ENCODE results near the gene CAMTA1.

Gene CAMTA1

DNA sequence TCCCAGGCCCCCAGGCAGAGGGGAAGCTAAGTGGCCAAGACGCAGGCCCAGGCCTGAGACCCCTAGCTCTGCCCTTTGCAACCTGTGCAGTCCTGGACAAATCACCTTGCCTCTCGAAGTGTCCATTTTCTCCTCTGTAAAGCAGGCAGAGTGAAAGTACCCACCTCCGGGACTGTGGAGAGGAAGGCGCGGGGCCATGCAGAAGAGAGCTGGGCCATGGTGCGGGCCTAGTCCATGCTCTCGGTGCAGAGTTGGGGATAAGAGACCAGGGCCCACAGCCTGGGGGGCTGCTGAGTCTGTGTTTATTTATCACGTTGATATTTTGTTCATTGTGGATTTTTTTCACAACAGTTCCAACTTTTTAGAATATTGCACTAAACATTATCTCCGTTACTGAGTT lies 825.7 kb downstream of the CAMTA1 start:
- Histone ChIP-seq H3K9me3 (no peaks in the 10 kb centered on the region), H3K27ac (no peak overlapping the region), H3K4me1 (peaks cover 16% of the 10 kb centered on the region), H3K4me2 (no peak overlapping the region), H4K20me1 (no peaks in the 10 kb centered on the region; the same call in 1 of the 2 replicates), H3K4me3 (no peak overlapping the region), H3K9ac (no peak overlapping the region), H3K27me3 (no peaks in the 10 kb centered on the region), H3K36me3 (no peaks in the 10 kb centered on the region)
- TF ChIP-seq Cebpa-rat (IDR thresholded peaks at IDR 0.05), result no peak

GRCh38 chr1:7611421-7612010 lies 826.3 kb downstream of the CAMTA1 start:
- no peak overlapping the region for H3K4me3 ChIP-seq
- H3K9me3 ChIP-seq, result no peaks in the 10 kb centered on the region
- H3K4me2 ChIP-seq, result no peak overlapping the region
- no peak for TF ChIP-seq Cebpa-rat (IDR thresholded peaks at IDR 0.05)
- peaks cover 22% of the 10 kb centered on the region for H3K4me1 ChIP-seq
- H3K9ac ChIP-seq, result no peak overlapping the region
- H3K36me3 ChIP-seq, result no peaks in the 10 kb centered on the region
- no peak overlapping the region for H3K27ac ChIP-seq
- H3K27me3 ChIP-seq, result no peaks in the 10 kb centered on the region
- no peaks in the 10 kb centered on the region; the same call in 1 of the 2 replicates for H4K20me1 ChIP-seq

GRCh38 chr1:7613106-7613850 lies 828.0 kb downstream of the CAMTA1 start:
- H3K9ac ChIP-seq, result no peak overlapping the region
- H3K27me3 ChIP-seq, result no peaks in the 10 kb centered on the region
- no peak overlapping the region for H3K4me3 ChIP-seq
- no peaks in the 10 kb centered on the region for H3K36me3 ChIP-seq
- H3K4me2 ChIP-seq, result no peak overlapping the region
- no peak overlapping the region for H3K27ac ChIP-seq
- TF ChIP-seq Cebpa-rat (IDR thresholded peaks at IDR 0.05), result no peak
- peaks cover 28% of the 10 kb centered on the region for H3K4me1 ChIP-seq
- H4K20me1 ChIP-seq, result no peaks in the 10 kb centered on the region; the same call in 1 of the 2 replicates
- H3K9me3 ChIP-seq, result no peaks in the 10 kb centered on the region

DNA sequence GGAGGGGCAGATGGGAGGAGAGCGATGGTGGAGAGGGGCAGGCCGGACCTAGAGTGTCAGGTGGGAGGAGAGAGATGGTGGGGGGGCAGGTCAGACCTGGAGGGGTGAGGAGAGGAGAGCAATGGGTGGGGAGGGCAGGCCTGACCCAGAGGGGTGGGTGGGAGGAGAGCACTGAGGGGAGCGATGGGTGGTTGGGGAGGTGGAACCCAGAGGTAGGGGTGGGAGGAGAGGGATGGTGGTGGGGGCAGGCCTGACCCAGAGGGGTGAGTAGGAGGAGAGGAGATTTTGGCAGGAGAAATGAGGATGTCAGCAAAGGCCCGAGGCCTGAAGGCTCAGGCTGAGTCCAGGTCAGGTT lies 828.6 kb downstream of the CAMTA1 start:
- Histone ChIP-seq H3K4me3 (no peak overlapping the region), H3K4me2 (no peak overlapping the region), H3K36me3 (no peaks in the 10 kb centered on the region), H3K9me3 (no peaks in the 10 kb centered on the region), H3K27me3 (no peaks in the 10 kb centered on the region), H3K4me1 (peaks cover 28% of the 10 kb centered on the region), H3K27ac (no peak overlapping the region), H4K20me1 (no peaks in the 10 kb centered on the region; the same call in 1 of the 2 replicates), H3K9ac (no peak overlapping the region)
- TF ChIP-seq Cebpa-rat (IDR thresholded peaks at IDR 0.05), result no peak

GRCh38 chr1:7614576-7615074 lies 829.4 kb downstream of the CAMTA1 start:
- Histone ChIP-seq H3K27ac (no peak overlapping the region), H3K27me3 (no peaks in the 10 kb centered on the region), H3K36me3 (no peaks in the 10 kb centered on the region), H3K4me1 (peaks cover 28% of the 10 kb centered on the region), H3K9me3 (no peaks in the 10 kb centered on the region), H3K4me2 (peak overlapping the region; percentile 56), H4K20me1 (no peaks in the 10 kb centered on the region; the same call in 1 of the 2 replicates), H3K4me3 (no peak overlapping the region), H3K9ac (no peak overlapping the region)
- TF ChIP-seq Cebpa-rat (IDR thresholded peaks at IDR 0.05), result no peak

DNA sequence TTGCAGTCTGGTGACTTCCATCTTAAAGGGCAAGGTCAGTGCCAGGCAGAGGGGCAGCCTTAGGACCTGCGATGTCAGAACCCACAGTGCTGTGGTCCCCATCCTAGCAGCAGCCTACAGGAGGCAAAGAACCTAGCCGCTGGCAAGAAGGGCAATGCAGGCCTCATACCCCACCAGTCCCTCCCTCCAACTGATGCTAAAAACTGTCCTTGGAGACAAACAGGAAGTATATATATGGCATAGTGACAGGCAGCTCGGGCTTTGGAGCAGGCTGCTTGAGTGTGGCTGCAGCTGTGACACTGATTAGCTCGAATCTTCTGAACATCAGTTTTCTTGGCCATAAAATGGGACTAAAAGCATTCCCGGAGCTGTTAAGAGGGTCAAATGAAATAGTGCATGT lies 829.9 kb downstream of the CAMTA1 start:
- no peaks in the 10 kb centered on the region for H3K27me3 ChIP-seq
- peak overlapping the region; percentile 56 for H3K4me2 ChIP-seq
- no peak overlapping the region for H3K27ac ChIP-seq
- no peaks in the 10 kb centered on the region for H3K9me3 ChIP-seq
- peaks cover 28% of the 10 kb centered on the region for H3K4me1 ChIP-seq
- H3K9ac ChIP-seq, result no peak overlapping the region
- no peaks in the 10 kb centered on the region for H3K36me3 ChIP-seq
- no peak for TF ChIP-seq Cebpa-rat (IDR thresholded peaks at IDR 0.05)
- H3K4me3 ChIP-seq, result no peak overlapping the region
- H4K20me1 ChIP-seq, result no peaks in the 10 kb centered on the region; the same call in 1 of the 2 replicates

GRCh38 chr1:7616076-7616832 lies 831.0 kb downstream of the CAMTA1 start:
- H4K20me1 ChIP-seq, result no peaks in the 10 kb centered on the region; the same call in 1 of the 2 replicates
- H3K4me3 ChIP-seq, result no peak overlapping the region
- no peaks in the 10 kb centered on the region for H3K9me3 ChIP-seq
- no peak overlapping the region for H3K9ac ChIP-seq
- TF ChIP-seq Cebpa-rat (IDR thresholded peaks at IDR 0.05), result no peak
- H3K4me1 ChIP-seq, result peaks cover 28% of the 10 kb centered on the region
- H3K27me3 ChIP-seq, result no peaks in the 10 kb centered on the region
- H3K36me3 ChIP-seq, result no peaks in the 10 kb centered on the region
- no peak overlapping the region for H3K4me2 ChIP-seq
- H3K27ac ChIP-seq, result no peak overlapping the region

- Histone ChIP-seq H3K9ac (no peak overlapping the region), H3K4me1 (peaks cover 28% of the 10 kb centered on the region), H3K27ac (no peak overlapping the region), H3K4me2 (no peak overlapping the region), H3K36me3 (no peaks in the 10 kb centered on the region), H3K4me3 (no peak overlapping the region), H3K9me3 (no peaks in the 10 kb centered on the region), H4K20me1 (no peaks in the 10 kb centered on the region), H3K27me3 (no peaks in the 10 kb centered on the region)
- TF ChIP-seq Cebpa-rat (IDR thresholded peaks at IDR 0.05), result no peak
Measured at GRCh38 chr1:7616953-7617352, 831.7 kb downstream of the CAMTA1 start.

GRCh38 chr1:7617826-7618225 lies 832.6 kb downstream of the CAMTA1 start:
- Histone ChIP-seq H3K4me1 (peaks cover 28% of the 10 kb centered on the region), H4K20me1 (no peaks in the 10 kb centered on the region), H3K27me3 (no peaks in the 10 kb centered on the region), H3K27ac (no peak overlapping the region), H3K9ac (no peak overlapping the region), H3K4me2 (no peak overlapping the region), H3K9me3 (no peaks in the 10 kb centered on the region), H3K4me3 (no peak overlapping the region), H3K36me3 (no peaks in the 10 kb centered on the region)
- no peak for TF ChIP-seq Cebpa-rat (IDR thresholded peaks at IDR 0.05)

GRCh38 chr1:7620196-7620595 lies 834.9 kb downstream of the CAMTA1 start:
- Histone ChIP-seq H3K27me3 (no peaks in the 10 kb centered on the region), H3K4me2 (no peak overlapping the region), H3K4me3 (no peak overlapping the region), H3K4me1 (peaks cover 20% of the 10 kb centered on the region), H4K20me1 (no peaks in the 10 kb centered on the region), H3K9ac (no peak overlapping the region), H3K36me3 (no peaks in the 10 kb centered on the region), H3K27ac (no peak overlapping the region), H3K9me3 (no peaks in the 10 kb centered on the region)
- no peak for TF ChIP-seq Cebpa-rat (IDR thresholded peaks at IDR 0.05)
